ENCODE results near the gene DTNB. TPM values are rescaled to one million over a fixed set of nuclear protein-coding genes. Genes with fewer than 3 reads are reported as not detected.

The DTNB gene
- total and polyA plus RNA-seq, 8 donors = 10.5 to 70.0 (median 33.7) TPM

DNA sequence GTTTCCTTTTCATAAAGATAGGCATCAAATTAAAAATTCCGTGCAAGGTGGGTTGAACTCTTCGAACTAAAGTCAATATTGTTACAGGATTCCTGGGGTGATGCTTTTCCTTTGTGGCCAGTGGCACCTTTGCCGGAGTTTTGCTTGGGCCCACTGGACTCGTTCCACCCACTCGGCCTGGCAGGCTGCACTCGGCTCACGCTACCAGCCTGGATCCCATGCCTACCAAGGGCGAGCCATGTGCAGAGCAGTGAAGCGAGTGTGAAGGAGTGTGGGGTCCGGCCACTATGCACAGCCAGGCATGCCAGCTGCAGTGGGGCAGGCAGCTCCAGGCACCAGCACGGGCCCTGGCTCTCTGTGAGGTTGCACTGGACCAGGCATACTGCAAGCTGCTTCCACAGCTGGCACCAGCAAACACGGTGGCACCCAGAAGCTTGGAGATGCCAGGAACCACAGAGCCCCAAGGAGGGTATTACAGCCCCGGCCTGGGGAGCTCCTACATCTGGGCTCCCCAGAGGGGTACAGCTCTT lies 83.6 kb downstream of the DTNB start:
- no peak overlapping the region for H3K27ac ChIP-seq
- no peak for DNase-seq
- no peaks in the 10 kb centered on the region for H3K36me3 ChIP-seq
- no peaks in the 10 kb centered on the region for H3K9me3 ChIP-seq
- no peak for TF ChIP-seq POLR2AphosphoS5 (IDR thresholded peaks at IDR 0.05)
- no peak for TF ChIP-seq EP300 (IDR thresholded peaks at IDR 0.05)
- TF ChIP-seq, protein P1, sequence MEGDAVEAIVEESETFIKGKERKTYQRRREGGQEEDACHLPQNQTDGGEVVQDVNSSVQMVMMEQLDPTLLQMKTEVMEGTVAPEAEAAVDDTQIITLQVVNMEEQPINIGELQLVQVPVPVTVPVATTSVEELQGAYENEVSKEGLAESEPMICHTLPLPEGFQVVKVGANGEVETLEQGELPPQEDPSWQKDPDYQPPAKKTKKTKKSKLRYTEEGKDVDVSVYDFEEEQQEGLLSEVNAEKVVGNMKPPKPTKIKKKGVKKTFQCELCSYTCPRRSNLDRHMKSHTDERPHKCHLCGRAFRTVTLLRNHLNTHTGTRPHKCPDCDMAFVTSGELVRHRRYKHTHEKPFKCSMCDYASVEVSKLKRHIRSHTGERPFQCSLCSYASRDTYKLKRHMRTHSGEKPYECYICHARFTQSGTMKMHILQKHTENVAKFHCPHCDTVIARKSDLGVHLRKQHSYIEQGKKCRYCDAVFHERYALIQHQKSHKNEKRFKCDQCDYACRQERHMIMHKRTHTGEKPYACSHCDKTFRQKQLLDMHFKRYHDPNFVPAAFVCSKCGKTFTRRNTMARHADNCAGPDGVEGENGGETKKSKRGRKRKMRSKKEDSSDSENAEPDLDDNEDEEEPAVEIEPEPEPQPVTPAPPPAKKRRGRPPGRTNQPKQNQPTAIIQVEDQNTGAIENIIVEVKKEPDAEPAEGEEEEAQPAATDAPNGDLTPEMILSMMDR (IDR thresholded peaks at IDR 0.05) = no peak
- TF ChIP-seq POLR2A (IDR thresholded peaks at IDR 0.05) = no peak
- intact Hi-C loops (cut with DNase I; ENCODE audit: low total_unique reads) = no loop called here
- peaks cover 0 to 11% (median 3%) of the 10 kb centered on the region in 4 donors for H3K4me1 ChIP-seq
- 95 to 97% (median 96%) methylated on average over 13 of the region's 13 CpGs for WGBS, 5 donors
- H3K4me3 ChIP-seq = no peak overlapping the region
- H3K27me3 ChIP-seq = no peaks in the 10 kb centered on the region

- no peak overlapping the region for H3K27ac ChIP-seq
- no peaks in the 10 kb centered on the region for H3K27me3 ChIP-seq
- H3K4me1 ChIP-seq = peaks cover 0 to 11% (median 3%) of the 10 kb centered on the region in 4 donors
- H3K4me3 ChIP-seq = no peak overlapping the region
- no peaks in the 10 kb centered on the region for H3K9me3 ChIP-seq
- no peaks in the 10 kb centered on the region for H3K36me3 ChIP-seq
- WGBS, 5 donors = 92 to 96% (median 93%) methylated on average over 4 of the region's 4 CpGs
- intact Hi-C loops (cut with DNase I; ENCODE audit: low total_unique reads) = no loop called here
- no peak for DNase-seq
- TF ChIP-seq POLR2AphosphoS5 (IDR thresholded peaks at IDR 0.05) (no peak), EP300 (IDR thresholded peaks at IDR 0.05) (no peak), POLR2A (IDR thresholded peaks at IDR 0.05) (no peak)
- TF ChIP-seq, protein P1 (IDR thresholded peaks at IDR 0.05) = no peak
These were observed 84.8 kb downstream of the DTNB start for GRCh38 chr2:25588576-25588975.

- Histone ChIP-seq H3K4me1 (peaks cover 0 to 6% (median 3%) of the 10 kb centered on the region in 4 donors), H3K4me3 (no peak overlapping the region), H3K27ac (no peak overlapping the region), H3K9me3 (no peaks in the 10 kb centered on the region), H3K27me3 (no peaks in the 10 kb centered on the region), H3K36me3 (no peaks in the 10 kb centered on the region)
- 78 to 84% (median 80%) methylated on average over 4 of the region's 4 CpGs for WGBS, 5 donors
- no peak for DNase-seq
- TF ChIP-seq POLR2AphosphoS5 (IDR thresholded peaks at IDR 0.05) (no peak), POLR2A (IDR thresholded peaks at IDR 0.05) (no peak), EP300 (IDR thresholded peaks at IDR 0.05) (no peak)
- TF ChIP-seq, protein P1 (IDR thresholded peaks at IDR 0.05) = no peak
- intact Hi-C loops (cut with DNase I; ENCODE audit: low total_unique reads) = no loop called here
These were observed 86.0 kb downstream of the DTNB start for GRCh38 chr2:25587361-25587760.

GRCh38 chr2:25586726-25587144 lies 86.6 kb downstream of the DTNB start:
- intact Hi-C loops (cut with DNase I; ENCODE audit: low total_unique reads) = no loop called here
- H3K4me3 ChIP-seq = no peak overlapping the region
- no peak overlapping the region for H3K27ac ChIP-seq
- no peaks in the 10 kb centered on the region for H3K9me3 ChIP-seq
- TF ChIP-seq, protein P1 (IDR thresholded peaks at IDR 0.05) = no peak
- no peak for TF ChIP-seq POLR2AphosphoS5 (IDR thresholded peaks at IDR 0.05)
- TF ChIP-seq POLR2A (IDR thresholded peaks at IDR 0.05) = no peak
- no peak for TF ChIP-seq EP300 (IDR thresholded peaks at IDR 0.05)
- WGBS, 5 donors = 76 to 89% (median 84%) methylated on average over 4 of the region's 4 CpGs
- no peak for DNase-seq
- H3K27me3 ChIP-seq = no peaks in the 10 kb centered on the region
- H3K36me3 ChIP-seq = no peaks in the 10 kb centered on the region
- peaks cover 0 to 5% (median 2%) of the 10 kb centered on the region in 4 donors for H3K4me1 ChIP-seq
